KMS-11 (cell line): ENCODE measurements around the gene ZBTB7C.

ENCODE experiments used
- H2AFZ ChIP-seq: fragments of 200-600 bp; sonication (generic); 2 replicates; pipeline ENCODE4 v1.6.1; 2016; ENCODE audit warnings: antibody characterized with exemption, mixed run types, low read depth
- H3K27ac ChIP-seq: fragments of 200-600 bp; sonication (generic); 2 replicates; pipeline ENCODE4 v1.6.1; 2016; ENCODE audit warnings: mild to moderate bottlenecking, mixed run types
- H3K27me3 ChIP-seq: fragments of 200-600 bp; sonication (generic); 2 replicates; pipeline ENCODE4 v1.6.1; 2017; ENCODE audit warnings: mild to moderate bottlenecking, low read depth, mixed run types, moderate library complexity; ENCODE audit not compliant: insufficient read depth
- H3K36me3 ChIP-seq: fragments of 200-600 bp; sonication (generic); 2 replicates; pipeline ENCODE4 v1.6.1; 2017; ENCODE audit warnings: mild to moderate bottlenecking, mixed run types; ENCODE audit not compliant: insufficient read depth
- H3K4me1 ChIP-seq: fragments of 200-600 bp; sonication (generic); 2 replicates; pipeline ENCODE4 v1.6.1; 2016; ENCODE audit warnings: mild to moderate bottlenecking, low read depth, mixed run types; ENCODE audit not compliant: poor library complexity, severe bottlenecking
- H3K4me2 ChIP-seq: fragments of 200-600 bp; sonication (generic); 2 replicates; pipeline ENCODE4 v1.7.0; 2016; ENCODE audit warnings: mild to moderate bottlenecking, mixed run types
- H3K4me3 ChIP-seq: fragments of 200-600 bp; sonication (generic); IDR thresholded peaks from 2 replicates; pipeline ENCODE4 v1.6.1; 2017; ENCODE audit warnings: low read depth, low read length, mixed read lengths; ENCODE audit not compliant: insufficient read depth
- H3K79me2 ChIP-seq: fragments of 200-600 bp; sonication (generic); 2 replicates; pipeline ENCODE4 v1.6.1; 2016; ENCODE audit warnings: low read depth, mixed run types; ENCODE audit not compliant: insufficient read depth
- H3K9ac ChIP-seq: fragments of 200-600 bp; sonication (generic); 2 replicates; pipeline ENCODE4 v1.6.1; 2016; ENCODE audit warnings: mild to moderate bottlenecking, mixed run types
- H4K20me1 ChIP-seq: fragments of 200-600 bp; sonication (generic); 2 replicates; pipeline ENCODE4 v1.6.1; 2016; ENCODE audit warnings: mild to moderate bottlenecking, mixed run types; ENCODE audit not compliant: insufficient read depth
- TF ChIP-seq, protein P1 (sequence below): fragments of 200-600 bp; sonication (generic); conservative IDR thresholded peaks from 2 replicates; pipeline ENCODE4 v1.6.1; 2017; ENCODE audit warnings: low read depth, mild to moderate bottlenecking, antibody characterized with exemption, low read length, moderate library complexity, mixed read lengths

Gene ZBTB7C

DNA sequence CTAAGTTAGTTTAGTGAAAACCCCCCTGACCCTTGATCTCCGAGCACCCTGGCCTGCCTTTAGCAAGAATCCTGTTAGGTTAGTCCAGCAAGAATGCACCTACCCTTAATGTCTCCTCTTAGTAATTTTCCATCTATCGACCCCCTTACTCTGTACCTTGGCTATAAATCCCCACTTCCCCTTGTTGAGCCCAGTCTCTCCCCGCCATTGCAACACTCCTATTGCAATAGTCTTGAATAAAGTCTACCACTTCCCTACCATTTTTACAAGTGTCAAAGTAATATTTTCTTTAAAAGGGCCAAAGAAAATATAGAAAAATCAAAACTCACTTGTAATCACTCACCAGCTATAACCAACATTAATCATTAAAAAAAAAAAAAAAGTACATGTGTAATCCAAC lies 4.2 kb upstream of the ZBTB7C start:
- Histone ChIP-seq H3K27me3 (peaks cover 20% of the 10 kb centered on the region), H3K36me3 (no peaks in the 10 kb centered on the region)

DNA sequence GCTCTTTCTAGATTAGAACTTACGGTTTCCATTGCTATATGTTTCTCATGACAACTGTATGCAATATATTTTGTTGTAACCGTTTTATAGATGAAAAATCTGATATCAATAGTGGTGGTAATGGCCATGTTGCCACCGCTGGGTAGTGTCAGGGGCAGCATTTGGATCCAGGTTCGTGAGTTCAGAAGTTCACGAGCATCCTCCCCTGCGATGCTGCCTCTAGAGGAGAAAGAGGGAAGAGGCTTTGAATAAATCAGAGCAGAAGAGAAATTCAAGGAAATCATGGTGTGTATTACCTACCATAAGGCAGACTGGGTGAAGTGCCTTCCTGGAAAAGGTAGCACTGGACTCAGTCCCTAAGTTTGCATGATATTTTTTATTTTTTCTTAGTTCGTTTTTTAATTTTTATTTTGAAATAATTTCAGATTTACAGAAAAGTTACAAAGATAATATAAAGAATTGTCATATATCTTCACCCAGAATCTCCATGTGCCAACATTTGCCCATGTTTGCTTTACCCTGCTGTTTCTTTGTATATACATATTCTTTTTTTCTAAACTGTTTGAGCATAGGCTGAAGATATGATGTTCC lies 3.3 kb upstream of the ZBTB7C start:
- Histone ChIP-seq H3K27me3 (peaks cover 28% of the 10 kb centered on the region), H3K9ac (no peak overlapping the region), H3K79me2 (no peaks in the 10 kb centered on the region), H2AFZ (no peak overlapping the region), H3K4me3 (no peak overlapping the region), H3K4me1 (peaks cover 15% of the 10 kb centered on the region), H3K27ac (no peak overlapping the region), H4K20me1 (no peaks in the 10 kb centered on the region), H3K4me2 (0 out of 2 replicates have a peak overlapping the region, but pooled peaks have one; percentile 3), H3K36me3 (no peaks in the 10 kb centered on the region)
- TF ChIP-seq, protein P1, sequence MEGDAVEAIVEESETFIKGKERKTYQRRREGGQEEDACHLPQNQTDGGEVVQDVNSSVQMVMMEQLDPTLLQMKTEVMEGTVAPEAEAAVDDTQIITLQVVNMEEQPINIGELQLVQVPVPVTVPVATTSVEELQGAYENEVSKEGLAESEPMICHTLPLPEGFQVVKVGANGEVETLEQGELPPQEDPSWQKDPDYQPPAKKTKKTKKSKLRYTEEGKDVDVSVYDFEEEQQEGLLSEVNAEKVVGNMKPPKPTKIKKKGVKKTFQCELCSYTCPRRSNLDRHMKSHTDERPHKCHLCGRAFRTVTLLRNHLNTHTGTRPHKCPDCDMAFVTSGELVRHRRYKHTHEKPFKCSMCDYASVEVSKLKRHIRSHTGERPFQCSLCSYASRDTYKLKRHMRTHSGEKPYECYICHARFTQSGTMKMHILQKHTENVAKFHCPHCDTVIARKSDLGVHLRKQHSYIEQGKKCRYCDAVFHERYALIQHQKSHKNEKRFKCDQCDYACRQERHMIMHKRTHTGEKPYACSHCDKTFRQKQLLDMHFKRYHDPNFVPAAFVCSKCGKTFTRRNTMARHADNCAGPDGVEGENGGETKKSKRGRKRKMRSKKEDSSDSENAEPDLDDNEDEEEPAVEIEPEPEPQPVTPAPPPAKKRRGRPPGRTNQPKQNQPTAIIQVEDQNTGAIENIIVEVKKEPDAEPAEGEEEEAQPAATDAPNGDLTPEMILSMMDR, result peak; percentile 90

More for the DNA sequence above, 4.2 kb upstream of the ZBTB7C start:
- no peak overlapping the region for H3K27ac ChIP-seq
- no peaks in the 10 kb centered on the region for H3K79me2 ChIP-seq
- H3K9ac ChIP-seq, result no peak overlapping the region
- H4K20me1 ChIP-seq, result no peaks in the 10 kb centered on the region
- no peak overlapping the region for H2AFZ ChIP-seq
- no peak overlapping the region for H3K4me3 ChIP-seq
- H3K4me2 ChIP-seq, result no peak overlapping the region
- peaks cover 15% of the 10 kb centered on the region for H3K4me1 ChIP-seq
- TF ChIP-seq, protein P1, result no peak

DNA sequence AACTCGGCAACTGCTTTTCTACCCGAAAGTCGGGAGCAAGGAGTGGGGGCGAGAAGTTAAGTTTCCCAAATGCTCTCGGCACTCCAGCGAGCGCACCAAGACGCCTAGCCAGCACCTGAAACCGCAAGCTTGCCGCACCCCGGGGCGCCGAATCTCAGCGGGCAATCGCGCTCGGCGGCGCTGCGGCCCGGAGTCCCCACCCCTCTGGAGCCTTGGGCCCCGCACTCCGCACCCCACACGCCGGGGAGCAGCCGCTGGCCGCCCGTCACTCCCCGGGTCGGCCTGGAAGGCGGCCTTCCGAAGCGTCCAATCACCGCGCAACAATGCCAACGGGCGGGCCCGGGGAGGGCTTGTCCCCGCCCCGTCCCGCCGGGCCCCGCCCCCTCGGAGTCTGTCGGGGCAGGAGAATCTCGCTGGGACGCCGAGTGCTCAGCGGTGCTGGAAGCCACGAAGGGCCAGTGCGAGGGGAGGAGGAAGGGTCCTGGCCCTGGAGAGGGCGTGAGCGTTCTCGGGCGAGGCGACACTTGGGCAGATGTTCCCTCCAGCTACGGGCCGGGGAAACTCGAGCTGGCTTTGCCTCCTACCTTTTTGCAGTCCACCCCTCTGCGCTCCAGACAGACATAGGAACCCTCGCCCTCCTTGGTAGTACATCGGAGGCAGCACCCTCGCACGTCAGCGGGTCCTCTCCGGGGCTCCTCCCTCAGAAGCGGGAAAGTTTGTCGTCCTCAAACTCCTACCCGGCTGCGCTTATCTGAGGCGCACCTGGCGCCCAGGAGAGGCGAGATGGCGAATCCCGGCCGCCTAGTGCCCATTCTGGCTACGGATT lies 1.1 kb upstream of the ZBTB7C start:
- Histone ChIP-seq H3K9ac (peak overlapping the region; percentile 9; the same call in 1 of the 2 replicates), H3K36me3 (no peaks in the 10 kb centered on the region), H3K4me3 (no peak overlapping the region), H4K20me1 (no peaks in the 10 kb centered on the region), H3K27me3 (peaks cover 35% of the 10 kb centered on the region), H3K27ac (no peak overlapping the region), H3K79me2 (no peaks in the 10 kb centered on the region), H3K4me1 (peaks cover 15% of the 10 kb centered on the region), H3K4me2 (peak overlapping the region; percentile 93), H2AFZ (peak overlapping the region; percentile 91)
- TF ChIP-seq, protein P1, result no peak; the same call in 1 of the 2 replicates

DNA sequence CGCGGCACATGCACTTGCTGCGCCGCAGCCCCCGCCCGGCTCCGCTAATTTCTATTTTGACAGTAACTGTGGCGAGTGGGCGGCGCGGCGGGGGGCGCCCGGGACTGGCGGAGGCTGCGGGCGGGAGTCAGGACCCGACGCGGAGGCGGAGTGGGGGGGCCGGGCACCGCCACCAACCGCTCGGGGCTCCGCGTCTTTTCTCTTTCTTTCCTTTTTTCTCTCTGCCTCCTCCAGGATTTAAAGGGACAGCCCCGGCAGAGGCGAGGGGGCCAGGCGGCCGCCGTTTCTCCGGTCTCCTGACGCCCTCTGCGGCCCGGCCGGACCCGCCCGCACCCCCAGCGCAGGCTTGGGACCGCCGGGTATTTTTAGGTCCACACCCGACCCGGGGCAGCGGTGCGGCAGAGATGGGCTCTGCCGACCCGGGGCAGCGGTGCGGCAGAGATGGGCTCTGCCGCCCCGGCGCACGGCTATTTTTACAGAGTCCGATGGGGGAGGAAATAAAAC lies 460 bp upstream of the ZBTB7C start:
- peaks cover 15% of the 10 kb centered on the region for H3K4me1 ChIP-seq
- no peaks in the 10 kb centered on the region for H3K79me2 ChIP-seq
- H3K4me3 ChIP-seq, result no peak overlapping the region
- no peak overlapping the region for H3K27ac ChIP-seq
- peak overlapping the region; percentile 9; the same call in 1 of the 2 replicates for H3K9ac ChIP-seq
- TF ChIP-seq, protein P1, result no peak
- H3K36me3 ChIP-seq, result no peaks in the 10 kb centered on the region
- no peaks in the 10 kb centered on the region for H4K20me1 ChIP-seq
- H3K4me2 ChIP-seq, result peak overlapping the region; percentile 93
- peak overlapping the region; percentile 91 for H2AFZ ChIP-seq
- H3K27me3 ChIP-seq, result peaks cover 35% of the 10 kb centered on the region
